Gastrocnemius medialis (tissue), 4 donors: ENCODE results near the gene GALNT10.

Source experiments
- POLR2A ChIP-seq, 2 donors: fragments of 450-650 bp; IDR thresholded peaks; one replicate each; pipeline ENCODE4 v1.6.1; 2017; ENCODE audit warnings: antibody characterized with exemption in 2 of 2, mild to moderate bottlenecking in 2 of 2, moderate library complexity in 2 of 2
- TF ChIP-seq, protein P1 (sequence below), 5 experiments: fragments of 450-650 bp in 3 of 5; fragments of 200-600 bp in 2 of 5; sonication (generic) in 2 of 5; IDR thresholded peaks in 4 of 5; conservative IDR thresholded peaks in 1 of 5; 1 replicate in 4 of 5; 2 replicates in 1 of 5; pipeline ENCODE4 v1.5.1; 2016 to 2019; ENCODE audit warnings: antibody characterized with exemption in 5 of 5, mild to moderate bottlenecking in 3 of 5, moderate library complexity in 3 of 5

- no peak for TF ChIP-seq POLR2A (IDR thresholded peaks at IDR 0.05)
- TF ChIP-seq, protein P1, sequence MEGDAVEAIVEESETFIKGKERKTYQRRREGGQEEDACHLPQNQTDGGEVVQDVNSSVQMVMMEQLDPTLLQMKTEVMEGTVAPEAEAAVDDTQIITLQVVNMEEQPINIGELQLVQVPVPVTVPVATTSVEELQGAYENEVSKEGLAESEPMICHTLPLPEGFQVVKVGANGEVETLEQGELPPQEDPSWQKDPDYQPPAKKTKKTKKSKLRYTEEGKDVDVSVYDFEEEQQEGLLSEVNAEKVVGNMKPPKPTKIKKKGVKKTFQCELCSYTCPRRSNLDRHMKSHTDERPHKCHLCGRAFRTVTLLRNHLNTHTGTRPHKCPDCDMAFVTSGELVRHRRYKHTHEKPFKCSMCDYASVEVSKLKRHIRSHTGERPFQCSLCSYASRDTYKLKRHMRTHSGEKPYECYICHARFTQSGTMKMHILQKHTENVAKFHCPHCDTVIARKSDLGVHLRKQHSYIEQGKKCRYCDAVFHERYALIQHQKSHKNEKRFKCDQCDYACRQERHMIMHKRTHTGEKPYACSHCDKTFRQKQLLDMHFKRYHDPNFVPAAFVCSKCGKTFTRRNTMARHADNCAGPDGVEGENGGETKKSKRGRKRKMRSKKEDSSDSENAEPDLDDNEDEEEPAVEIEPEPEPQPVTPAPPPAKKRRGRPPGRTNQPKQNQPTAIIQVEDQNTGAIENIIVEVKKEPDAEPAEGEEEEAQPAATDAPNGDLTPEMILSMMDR (IDR thresholded peaks at IDR 0.05 in 4 of 5, conservative IDR thresholded peaks at IDR 0.05 in 1 of 5): no peak
Measured at GRCh38 chr5:154301726-154302125, 111.2 kb downstream of the GALNT10 start.
